GM19043 (cell line): Measurements from ENCODE around the gene RPP25L.
A peak's percentile ranks its signal among the peaks of the same experiment; 100 is the strongest.
"Not testable (repeated sequence)": the region's sequence is repeated elsewhere in the genome, so short reads cannot be mapped to it uniquely, and the experiment has no call there.

Source experiments
- ATAC-seq: cut with Tn5 transposase; IDR thresholded peaks from one replicate; pipeline ENCODE4 v1.9.1; 2021; ENCODE audit warnings: low read depth; ENCODE audit not compliant: unreplicated experiment

The RPP25L gene

GRCh38 chr9:34611811-34612787 is at the start of gene RPP25L:
Gene RPP25L (minus strand): TSS chr9:34612097. CDS start chr9:34611296, 801 bp downstream.
- peak; percentile 80 for ATAC-seq

DNA sequence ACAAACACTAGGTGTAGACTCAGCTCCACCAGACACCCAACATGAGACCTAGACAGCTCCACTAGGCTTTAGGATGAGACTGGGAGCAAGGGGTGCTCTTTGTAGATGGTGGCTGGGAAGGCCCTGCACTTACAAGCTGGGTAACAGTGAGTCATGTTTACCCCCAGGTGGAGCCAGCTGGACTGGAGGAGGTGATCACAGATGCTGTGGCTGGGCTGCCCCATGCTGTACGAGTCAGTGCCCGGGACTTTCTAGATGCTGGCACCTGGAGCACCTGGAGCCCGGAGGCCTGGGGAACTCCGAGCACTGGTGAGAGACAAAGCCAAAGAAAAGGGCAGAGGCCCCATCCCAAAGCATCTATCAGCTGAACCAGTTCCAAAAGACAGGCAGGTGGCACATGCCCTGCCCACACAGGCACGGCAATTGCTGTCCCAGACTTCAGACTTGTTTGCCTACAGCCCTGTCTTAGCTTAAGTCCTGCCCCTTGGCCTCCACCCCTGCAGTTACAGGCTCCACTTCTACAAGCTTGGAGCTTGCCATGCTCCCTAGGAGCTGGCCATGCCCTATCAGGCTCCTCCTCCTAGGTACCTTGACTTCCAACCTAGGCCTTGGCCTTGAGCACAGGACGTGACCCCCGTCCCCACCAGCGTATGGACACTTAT is 47.8 kb upstream of the RPP25L start:
- no peak for ATAC-seq

DNA sequence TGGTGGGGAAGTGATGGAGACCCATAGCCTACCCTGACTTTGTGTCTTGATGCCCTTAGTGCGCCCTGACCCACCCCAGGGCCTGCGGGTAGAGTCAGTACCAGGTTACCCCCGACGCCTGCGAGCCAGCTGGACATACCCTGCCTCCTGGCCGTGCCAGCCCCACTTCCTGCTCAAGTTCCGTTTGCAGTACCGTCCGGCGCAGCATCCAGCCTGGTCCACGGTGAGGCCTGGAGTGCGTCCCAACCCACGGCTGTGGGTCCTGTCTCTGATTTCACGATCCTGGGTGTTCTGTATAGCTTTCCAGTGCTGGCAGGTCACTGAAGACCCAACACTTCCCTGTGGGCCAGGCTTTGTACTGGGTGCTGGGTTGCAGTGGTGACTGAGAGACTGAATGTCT is 46.6 kb upstream of the RPP25L start:
- ATAC-seq = no peak

- ATAC-seq = no peak
Measured at GRCh38 chr9:34656992-34657391, 45.1 kb upstream of the RPP25L start.

GRCh38 chr9:34655394-34655793 is 43.5 kb upstream of the RPP25L start:
- no peak for ATAC-seq

GRCh38 chr9:34654323-34655051 is 42.6 kb upstream of the RPP25L start:
- no peak for ATAC-seq

- no peak for ATAC-seq
Measured at GRCh38 chr9:34653151-34654072, 41.5 kb upstream of the RPP25L start.

DNA sequence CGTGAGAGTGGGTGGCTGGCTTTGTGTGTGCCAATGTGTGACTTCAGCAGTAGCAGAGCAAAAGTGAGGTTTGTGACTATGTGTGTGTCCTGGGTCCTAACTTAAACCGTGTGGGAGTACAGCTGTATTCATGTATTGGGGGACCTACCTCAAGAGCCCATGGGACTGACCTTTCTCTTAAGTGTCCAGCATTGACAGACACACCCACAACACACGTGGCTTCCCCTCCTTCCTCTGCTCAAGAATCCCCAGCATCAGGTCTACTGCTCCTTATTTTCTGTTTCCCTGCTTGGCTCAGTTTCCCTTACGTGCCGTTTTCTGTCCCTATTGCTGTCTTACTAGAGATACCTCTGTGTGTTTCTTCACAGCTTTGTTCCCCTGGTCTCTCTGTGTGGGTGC is 40.7 kb upstream of the RPP25L start:
- no peak for ATAC-seq

GRCh38 chr9:34651876-34652601 is 40.1 kb upstream of the RPP25L start, which contains the start of gene IL11RA:
Gene IL11RA (plus strand): TSS chr9:34652185. CDS start chr9:34655218, 3,033 bp downstream.
- no peak for ATAC-seq

DNA sequence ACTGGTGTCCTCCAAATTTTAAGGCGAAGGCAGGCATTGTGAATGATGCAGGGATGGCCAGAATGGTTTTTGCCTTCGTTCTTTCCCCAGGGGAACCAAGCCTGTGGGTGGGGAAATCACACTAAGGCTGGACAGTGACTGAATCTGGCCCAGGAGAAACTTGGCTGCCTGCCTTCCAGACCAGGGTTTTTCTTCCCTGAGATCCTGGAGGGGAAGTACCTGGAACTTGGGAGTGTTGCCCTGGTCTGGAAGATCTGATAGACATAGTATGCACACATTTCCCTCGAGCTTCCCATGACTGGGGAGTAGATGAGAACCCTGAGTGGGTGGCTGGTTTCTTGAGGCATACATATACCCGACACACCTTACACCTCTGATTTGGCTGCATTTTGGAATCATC is 39.4 kb upstream of the RPP25L start:
- no peak for ATAC-seq

DNA sequence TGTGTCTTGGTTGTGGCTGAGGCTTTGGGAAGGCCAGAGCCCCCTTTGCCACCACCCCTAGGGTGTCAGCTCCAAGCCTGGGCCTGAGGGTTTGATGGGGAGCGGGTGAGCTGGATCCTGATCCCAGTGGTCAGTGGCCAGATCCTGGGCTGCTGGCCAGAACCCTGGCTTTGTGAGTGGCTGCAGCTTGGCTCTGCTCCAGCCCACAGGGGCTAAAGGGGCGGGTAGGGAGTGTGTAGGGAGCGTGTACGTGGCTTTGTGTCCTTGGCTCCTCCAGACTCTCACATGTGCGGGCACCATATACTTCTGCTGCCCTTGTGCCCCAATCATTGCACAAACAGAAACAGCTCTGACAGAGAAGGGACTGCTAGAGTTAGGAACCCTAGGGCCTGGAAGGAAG is 38.9 kb upstream of the RPP25L start:
- no peak for ATAC-seq

DNA sequence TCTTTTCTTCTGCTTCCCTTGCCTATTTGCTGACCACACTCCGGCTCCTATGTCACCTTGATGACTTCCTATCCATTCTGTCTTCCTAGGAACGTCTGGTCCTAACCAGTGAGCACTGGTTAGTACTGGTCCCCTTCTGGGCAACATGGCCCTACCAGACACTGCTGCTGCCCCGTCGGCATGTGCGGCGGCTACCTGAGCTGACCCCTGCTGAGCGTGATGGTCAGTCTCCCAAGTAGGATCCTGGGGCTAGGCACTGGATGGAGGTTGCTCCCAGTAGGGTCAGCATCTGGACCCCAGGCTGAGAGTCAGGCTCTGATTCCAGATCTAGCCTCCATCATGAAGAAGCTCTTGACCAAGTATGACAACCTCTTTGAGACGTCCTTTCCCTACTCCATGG is 36.8 kb upstream of the RPP25L start:
- no peak for ATAC-seq

GRCh38 chr9:34647651-34648050 is 35.8 kb upstream of the RPP25L start:
- ATAC-seq = no peak

DNA sequence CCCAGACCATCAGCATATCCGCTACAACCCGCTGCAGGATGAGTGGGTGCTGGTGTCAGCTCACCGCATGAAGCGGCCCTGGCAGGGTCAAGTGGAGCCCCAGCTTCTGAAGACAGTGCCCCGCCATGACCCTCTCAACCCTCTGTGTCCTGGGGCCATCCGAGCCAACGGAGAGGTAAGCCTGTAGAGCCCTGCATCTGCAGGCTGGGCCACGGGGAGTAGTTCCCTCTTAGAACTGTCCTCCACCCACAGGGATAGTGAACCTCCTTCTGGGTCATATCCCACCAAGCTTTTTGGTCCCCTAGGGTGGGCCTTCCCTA is 35.1 kb upstream of the RPP25L start:
- ATAC-seq = no peak

- ATAC-seq = peak; percentile 71
Measured at GRCh38 chr9:34646211-34647083, 34.5 kb upstream of the RPP25L start, which contains the start of gene GALT. Gene GALT (plus strand): TSS chr9:34646675. CDS start chr9:34646705, 30 bp downstream.

GRCh38 chr9:34644766-34645314 is 32.9 kb upstream of the RPP25L start:
- ATAC-seq = no peak

GRCh38 chr9:34642679-34643078 is 30.8 kb upstream of the RPP25L start:
- no peak for ATAC-seq

DNA sequence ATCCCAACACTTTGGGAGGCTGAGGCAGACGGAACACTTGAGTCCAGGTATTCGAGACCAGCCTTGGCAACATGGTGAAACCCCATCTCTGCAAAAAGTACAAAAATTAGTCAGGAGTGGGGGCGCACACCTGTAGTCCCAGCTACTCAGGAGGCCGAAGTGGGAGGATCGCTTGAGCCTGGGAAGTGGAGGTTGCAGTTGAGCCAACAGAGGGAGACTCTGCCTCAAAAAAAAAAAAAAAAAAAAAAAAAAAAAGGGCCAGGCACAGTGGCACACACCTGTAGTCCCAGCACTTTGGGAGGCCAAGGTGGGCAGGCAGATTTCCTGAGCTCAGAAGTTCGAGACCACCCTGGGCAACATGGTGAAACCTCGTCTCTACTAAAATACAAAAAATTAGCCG is 27.4 kb upstream of the RPP25L start:
- not testable (repeated sequence) for ATAC-seq
